Astrocyte (in vitro differentiated cells and primary cell): ENCODE results near the gene GALNT8. TPM values are rescaled to one million over a fixed set of nuclear protein-coding genes. Genes with fewer than 3 reads are reported as not detected.

Experiments
- DNase-seq: peaks from one replicate; pipeline ENCODE4 v3.0.0-alpha.2; 2010; ENCODE audit warnings: low read depth
- FAIRE-seq: peaks from 2 replicates; lab custom pipeline; 2011; peaks lifted over from hg19 to GRCh38; lab: Jason Lieb, UNC
- H2AFZ ChIP-seq: 2 replicates; pipeline ENCODE4 v1.6.0; 2012; ENCODE audit warnings: low read depth, low read length, inconsistent platforms
- H3K27ac ChIP-seq: 2 replicates; pipeline ENCODE4 v1.5.1; 2011; ENCODE audit warnings: low read depth, low read length, inconsistent platforms
- H3K27me3 ChIP-seq: 2 replicates; pipeline ENCODE4 v1.6.0; 2011; ENCODE audit warnings: low read length, inconsistent platforms; ENCODE audit not compliant: insufficient read depth
- H3K36me3 ChIP-seq: 2 replicates; pipeline ENCODE4 v1.5.1; 2011; ENCODE audit warnings: low read length, inconsistent platforms; ENCODE audit not compliant: insufficient read depth
- H3K4me1 ChIP-seq: 2 replicates; pipeline ENCODE4 v1.5.1; 2011; ENCODE audit warnings: low read length, inconsistent platforms; ENCODE audit not compliant: insufficient read depth
- H3K4me2 ChIP-seq: 2 replicates; pipeline ENCODE4 v1.6.0; 2012; ENCODE audit warnings: low read length, inconsistent platforms
- H3K4me3 ChIP-seq: 2 replicates; pipeline ENCODE4 v1.5.1; 2011; ENCODE audit warnings: low read depth, mild to moderate bottlenecking, low read length, inconsistent platforms; ENCODE audit not compliant: insufficient read depth
- H3K79me2 ChIP-seq: 2 replicates; pipeline ENCODE4 v1.6.0; 2012; ENCODE audit warnings: mild to moderate bottlenecking, low read length, inconsistent platforms; ENCODE audit not compliant: insufficient read depth
- H3K9ac ChIP-seq: 2 replicates; pipeline ENCODE4 v1.6.0; 2012; ENCODE audit warnings: mild to moderate bottlenecking, low read length, inconsistent platforms
- H3K9me3 ChIP-seq: 2 replicates; pipeline ENCODE4 v1.5.1; 2012; ENCODE audit warnings: low read depth, mild to moderate bottlenecking, low read length, inconsistent platforms; ENCODE audit not compliant: insufficient read depth
- H4K20me1 ChIP-seq: 2 replicates; pipeline ENCODE4 v1.6.0; 2012; ENCODE audit warnings: low read length, inconsistent platforms; ENCODE audit not compliant: insufficient read depth
- H3K27ac Mint-ChIP-seq: one replicate; pipeline ENCODE4 v1.8.0; 2021; ENCODE audit warnings: mild to moderate bottlenecking, mixed read lengths; ENCODE audit not compliant: unreplicated experiment
- H3K27me3 Mint-ChIP-seq: one replicate; pipeline ENCODE4 v1.8.0; 2021; ENCODE audit warnings: low read depth, mixed read lengths; ENCODE audit not compliant: unreplicated experiment
- H3K36me3 Mint-ChIP-seq: one replicate; pipeline ENCODE4 v1.8.0; 2021; ENCODE audit warnings: low read depth, mixed read lengths; ENCODE audit not compliant: unreplicated experiment
- H3K4me1 Mint-ChIP-seq: one replicate; pipeline ENCODE4 v1.8.0; 2021; ENCODE audit warnings: low read depth, mixed read lengths; ENCODE audit not compliant: unreplicated experiment
- H3K4me3 Mint-ChIP-seq: one replicate; pipeline ENCODE4 v1.8.0; 2021; ENCODE audit warnings: mild to moderate bottlenecking, moderate library complexity, mixed read lengths; ENCODE audit not compliant: unreplicated experiment
- H3K9me3 Mint-ChIP-seq: one replicate; pipeline ENCODE4 v1.8.0; 2021; ENCODE audit warnings: mild to moderate bottlenecking, mixed read lengths; ENCODE audit not compliant: unreplicated experiment
- CTCF ChIP-seq: IDR thresholded peaks from 2 replicates; pipeline ENCODE4 v1.5.1; 2011; ENCODE audit warnings: low read depth, mild to moderate bottlenecking, inconsistent platforms, low read length, moderate library complexity; ENCODE audit not compliant: insufficient read depth
- EZH2 ChIP-seq: IDR thresholded peaks from 2 replicates; pipeline ENCODE4 v1.6.1; 2012; ENCODE audit warnings: mild to moderate bottlenecking, low read length, inconsistent platforms; ENCODE audit not compliant: insufficient read depth
- total RNA-seq: library from RNA; stranded (reverse); gene quantifications from 2 replicates; pipeline ENCODE4 v1.2.1, GENCODE V29; 2021

Gene GALNT8
- total RNA-seq, 1 donor from 2014 or later = 6.4 TPM

- no peak overlapping the region for H3K27ac Mint-ChIP-seq
- no peak overlapping the region for H3K4me3 Mint-ChIP-seq
- no peaks in the 10 kb centered on the region for H3K9me3 Mint-ChIP-seq
- Histone ChIP-seq H3K36me3 (no peaks in the 10 kb centered on the region), H3K9me3 (no peaks in the 10 kb centered on the region), H3K4me3 (no peak overlapping the region), H2AFZ (no peak overlapping the region), H3K4me2 (no peak overlapping the region), H3K9ac (no peak overlapping the region), H3K79me2 (peaks cover 3% of the 10 kb centered on the region), H4K20me1 (peaks cover 4% of the 10 kb centered on the region), H3K4me1 (peaks cover 5% of the 10 kb centered on the region), H3K27me3 (no peaks in the 10 kb centered on the region), H3K27ac (no peak overlapping the region)
- peaks cover 3% of the 10 kb centered on the region for H3K4me1 Mint-ChIP-seq
- peaks cover 7% of the 10 kb centered on the region for H3K36me3 Mint-ChIP-seq
- H3K27me3 Mint-ChIP-seq = no peaks in the 10 kb centered on the region
- no peak for FAIRE-seq
- no peak for DNase-seq
- TF ChIP-seq EZH2 (no peak), CTCF (no peak)
Observed at GRCh38 chr12:4814485-4814884, 94.3 kb downstream of the GALNT8 start.

GRCh38 chr12:4816744-4817525 is 96.7 kb downstream of the GALNT8 start:
- DNase-seq (no peak), FAIRE-seq (no peak)
- H3K4me2 ChIP-seq = no peak overlapping the region
- no peaks in the 10 kb centered on the region for H3K9me3 ChIP-seq
- no peaks in the 10 kb centered on the region for H3K4me1 ChIP-seq
- no peaks in the 10 kb centered on the region for H3K36me3 ChIP-seq
- H3K9ac ChIP-seq = no peak overlapping the region
- no peak overlapping the region for H2AFZ ChIP-seq
- no peak overlapping the region for H3K27ac ChIP-seq
- Mint-ChIP-seq H3K4me1 (peaks cover 3% of the 10 kb centered on the region), H3K4me3 (no peak overlapping the region), H3K9me3 (no peaks in the 10 kb centered on the region), H3K27me3 (no peaks in the 10 kb centered on the region), H3K27ac (no peak overlapping the region), H3K36me3 (peaks cover 3% of the 10 kb centered on the region)
- H4K20me1 ChIP-seq = peaks cover 4% of the 10 kb centered on the region
- TF ChIP-seq EZH2 (no peak), CTCF (no peak)
- H3K4me3 ChIP-seq = no peak overlapping the region
- peaks cover 3% of the 10 kb centered on the region for H3K79me2 ChIP-seq
- no peaks in the 10 kb centered on the region for H3K27me3 ChIP-seq

GRCh38 chr12:4817880-4818279 is 97.7 kb downstream of the GALNT8 start:
- Histone ChIP-seq H2AFZ (no peak overlapping the region), H4K20me1 (peaks cover 4% of the 10 kb centered on the region)
- peaks cover 4% of the 10 kb centered on the region for H3K36me3 Mint-ChIP-seq

More at GRCh38 chr12:4817880-4818279, 97.7 kb downstream of the GALNT8 start:
- no peaks in the 10 kb centered on the region for H3K79me2 ChIP-seq
- peaks cover 9% of the 10 kb centered on the region for H3K4me1 Mint-ChIP-seq
- no peaks in the 10 kb centered on the region for H3K36me3 ChIP-seq
- TF ChIP-seq CTCF (no peak), EZH2 (no peak)
- no peaks in the 10 kb centered on the region for H3K27me3 Mint-ChIP-seq
- no peaks in the 10 kb centered on the region for H3K9me3 ChIP-seq
- no peak overlapping the region for H3K27ac ChIP-seq
- DNase-seq (no peak), FAIRE-seq (no peak)
- no peak overlapping the region for H3K27ac Mint-ChIP-seq
- H3K27me3 ChIP-seq = no peaks in the 10 kb centered on the region
- no peak overlapping the region for H3K4me2 ChIP-seq
- no peaks in the 10 kb centered on the region for H3K4me1 ChIP-seq
- H3K4me3 ChIP-seq = no peak overlapping the region
- H3K9me3 Mint-ChIP-seq = no peaks in the 10 kb centered on the region
- H3K4me3 Mint-ChIP-seq = no peak overlapping the region
- H3K9ac ChIP-seq = no peak overlapping the region
